Panc1 (cell line): ENCODE measurements around the gene COL11A2. TPM values are rescaled to one million over a fixed set of nuclear protein-coding genes. Genes with fewer than 3 reads are reported as not detected.
A peak's percentile ranks its signal among the peaks of the same experiment; 100 is the strongest.

Source experiments
- ATAC-seq: fragments of 200-7000 bp; cut with Tn5 transposase; 2 replicates; pipeline ENCODE4 v1.9.1; 2020; ENCODE audit warnings: mild to moderate bottlenecking, moderate library complexity
- BruUV-seq: library from RNA; stranded (reverse); fragments of 400-500 nt; replicated peaks from 2 replicates; lab custom pipeline; 2021; lab: Mats Ljungman, UMichigan
- CTCF ChIA-PET: fragments of 300-600 bp; sonication (Branson Sonifier 250); formaldehyde crosslinking; loops from one replicate; lab custom pipeline; 2022; ENCODE audit warnings: antibody characterized with exemption; lab: Charles Lee
- POLR2A ChIA-PET: fragments of 300-600 bp; sonication (Branson Sonifier 250); formaldehyde crosslinking; loops from one replicate; lab custom pipeline; 2022; ENCODE audit warnings: antibody characterized with exemption; lab: Charles Lee
- DNase-seq: peaks from one replicate; pipeline ENCODE4 v3.0.0-alpha.2; 2010; ENCODE audit warnings: low read depth, low spot score
- H3K27ac ChIP-seq: 2 replicates; pipeline ENCODE4 v1.5.1; 2011; ENCODE audit warnings: mild to moderate bottlenecking, low read length, inconsistent platforms
- H3K27me3 ChIP-seq: fragments of 200-500 bp; sonication (Bioruptor generic); 2 replicates; pipeline ENCODE4 v1.6.0; 2014; ENCODE audit warnings: low read length, inconsistent platforms; ENCODE audit not compliant: control insufficient read depth, insufficient read depth
- H3K36me3 ChIP-seq: fragments of 200-500 bp; sonication (Bioruptor generic); 2 replicates; pipeline ENCODE4 v1.5.1; 2014; ENCODE audit warnings: inconsistent platforms, mild to moderate bottlenecking, low read length, moderate library complexity; ENCODE audit not compliant: control insufficient read depth, insufficient read depth
- H3K4me1 ChIP-seq: 2 replicates; pipeline ENCODE4 v1.5.1; 2011; ENCODE audit warnings: inconsistent platforms, mild to moderate bottlenecking, low read length, moderate library complexity; ENCODE audit not compliant: control insufficient read depth, insufficient read depth
- H3K4me3 ChIP-seq, 2 experiments: 2 replicates each; pipeline ENCODE4 v1.5.1; 2011 to 2012; ENCODE audit warnings: low read depth in 2 of 2, low read length in 2 of 2, mild to moderate bottlenecking in 2 of 2, inconsistent platforms in 1 of 2, moderate library complexity in 1 of 2
- H3K9me3 ChIP-seq: fragments of 200-500 bp; sonication (Bioruptor generic); 2 replicates; pipeline ENCODE4 v1.5.1; 2014; ENCODE audit warnings: low read depth, mild to moderate bottlenecking, inconsistent platforms, low read length, moderate library complexity; ENCODE audit not compliant: control insufficient read depth, insufficient read depth
- CTCF ChIP-seq: fragments of 450-650 bp; IDR thresholded peaks from 2 replicates; pipeline ENCODE4 v1.5.1; 2017; ENCODE audit warnings: mild to moderate bottlenecking
- POLR2AphosphoS5 ChIP-seq: IDR thresholded peaks from 2 replicates; pipeline ENCODE4 v1.6.1; 2012; ENCODE audit warnings: mild to moderate bottlenecking, low read depth, low read length, moderate library complexity
- REST ChIP-seq, 2 experiments: IDR thresholded peaks; 2 replicates each; pipeline ENCODE4 v1.6.1; 2011 to 2012; ENCODE audit warnings: low read depth in 2 of 2, control low read depth in 1 of 2, low read length in 1 of 2, mild to moderate bottlenecking in 1 of 2, moderate library complexity in 1 of 2; ENCODE audit not compliant: insufficient read depth in 1 of 2
- SIN3A ChIP-seq: IDR thresholded peaks from 2 replicates; pipeline ENCODE4 v1.6.1; 2012; ENCODE audit warnings: low read depth, mild to moderate bottlenecking, low read length, moderate library complexity, borderline replicate concordance; ENCODE audit not compliant: insufficient read depth
- TCF7L2 ChIP-seq: IDR thresholded peaks from 2 replicates; pipeline ENCODE4 v1.6.1; 2011; ENCODE audit warnings: mild to moderate bottlenecking, low read depth, low read length, inconsistent platforms
- in situ Hi-C: cut with HindIII; loops from 2 replicates; pipeline ENCODE4 v1.10.0; 2016; ENCODE audit warnings: low sequenced_read_pairs, low pct_unique_long_range_greater_than_20kb
- intact Hi-C: fragments of 100-400 bp; cut with micrococcal nuclease; formaldehyde crosslinking; loops from one replicate; pipeline ENCODE4 v1.10.0; 2022; ENCODE audit not compliant: unreplicated experiment
- total RNA-seq: library from RNA; stranded (reverse); gene quantifications from one replicate; pipeline ENCODE4 v1.2.1, GENCODE V29; 2021; ENCODE audit not compliant: unreplicated experiment

COL11A2 gene
- total RNA-seq, 1 experiment from 2014 or later, result 0.57 TPM

- no peak for DNase-seq
- H3K9me3 ChIP-seq, result no peaks in the 10 kb centered on the region
- CTCF ChIA-PET, result no interaction called here
- peaks cover 8% of the 10 kb centered on the region; the same call in 1 of the 2 replicates for H3K36me3 ChIP-seq
- ATAC-seq, result peak; percentile 51
- no peak for TF ChIP-seq SIN3A
- no peak for TF ChIP-seq TCF7L2
- TF ChIP-seq CTCF, result no peak
- no peak for TF ChIP-seq POLR2AphosphoS5
- no peak for TF ChIP-seq REST (IDR thresholded peaks at IDR 0.05; ENCODE audit: insufficient read depth in 1 of 2, low read depth in 2 of 2, low read length in 1 of 2)
- H3K4me1 ChIP-seq, result peaks cover 5% of the 10 kb centered on the region
- intact Hi-C loops (no loop called here), in situ Hi-C loops (no loop called here)
- H3K4me3 ChIP-seq, result peak overlapping the region; percentile 32 to 53
- H3K27me3 ChIP-seq, result no peaks in the 10 kb centered on the region
- peak overlapping the region; percentile 39; the same call in 1 of the 2 replicates for H3K27ac ChIP-seq
- POLR2A ChIA-PET, result no interaction called here
- no TSS peak for BruUV-seq
These were observed 670 bp upstream of the COL11A2 start for GRCh38 chr6:33192671-33193602.

- no TSS peak for BruUV-seq
- no peak overlapping the region for H3K4me3 ChIP-seq
- POLR2A ChIA-PET, result no interaction called here
- intact Hi-C loops, result no loop called here
- in situ Hi-C loops, result no loop called here
- H3K27ac ChIP-seq, result no peak overlapping the region
- no peaks in the 10 kb centered on the region for H3K4me1 ChIP-seq
- no peak for ATAC-seq
- H3K27me3 ChIP-seq, result no peaks in the 10 kb centered on the region
- CTCF ChIA-PET, result no interaction called here
- no peak for DNase-seq
- peaks cover 5% of the 10 kb centered on the region; the same call in 1 of the 2 replicates for H3K36me3 ChIP-seq
- TF ChIP-seq TCF7L2 (no peak), REST (IDR thresholded peaks at IDR 0.05; ENCODE audit: insufficient read depth in 1 of 2, low read depth in 2 of 2, low read length in 1 of 2) (no peak), SIN3A (no peak), CTCF (no peak), POLR2AphosphoS5 (no peak)
- no peaks in the 10 kb centered on the region for H3K9me3 ChIP-seq
These were observed 723 bp downstream of the COL11A2 start for GRCh38 chr6:33191383-33192104.
